NCI-H2171 (cell line): ENCODE results near the gene JARID2.
"Not testable (repeated sequence)": the region's sequence is repeated elsewhere in the genome, so short reads cannot be mapped to it uniquely, and the experiment has no call there.

ENCODE experiments used
- DNase-seq: peaks from one replicate; lab custom pipeline; 2025; lab: John Stamatoyannopoulos, UW

Gene JARID2

DNA sequence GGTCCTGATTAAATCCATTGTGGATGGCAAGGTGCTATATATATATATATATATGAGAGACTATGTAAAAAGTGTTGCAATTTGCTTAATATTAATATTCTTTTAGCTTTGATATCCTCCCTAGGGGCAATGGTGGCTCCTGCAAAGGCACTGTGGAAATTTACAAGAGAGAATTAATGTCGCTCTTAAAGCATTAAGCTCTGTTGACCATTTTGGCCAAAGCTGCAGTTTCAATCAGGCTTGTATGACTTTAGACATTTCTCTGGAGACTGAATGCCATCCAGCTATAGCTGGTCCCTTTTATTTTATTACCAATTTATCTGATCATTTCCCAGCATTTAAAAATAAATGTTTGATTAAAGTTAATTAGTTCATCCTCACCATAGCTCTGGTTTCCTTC, 155.3 kb downstream of the JARID2 start:
- no peak for DNase-seq

- no peak for DNase-seq
Observed at GRCh38 chr6:15401769-15402250, 155.9 kb downstream of the JARID2 start.

- no peak for DNase-seq
Observed at GRCh38 chr6:15402406-15403045, 156.7 kb downstream of the JARID2 start.

GRCh38 chr6:15403094-15403755, 157.4 kb downstream of the JARID2 start:
- no peak for DNase-seq

GRCh38 chr6:15404685-15404980, 158.8 kb downstream of the JARID2 start:
- no peak for DNase-seq

DNA sequence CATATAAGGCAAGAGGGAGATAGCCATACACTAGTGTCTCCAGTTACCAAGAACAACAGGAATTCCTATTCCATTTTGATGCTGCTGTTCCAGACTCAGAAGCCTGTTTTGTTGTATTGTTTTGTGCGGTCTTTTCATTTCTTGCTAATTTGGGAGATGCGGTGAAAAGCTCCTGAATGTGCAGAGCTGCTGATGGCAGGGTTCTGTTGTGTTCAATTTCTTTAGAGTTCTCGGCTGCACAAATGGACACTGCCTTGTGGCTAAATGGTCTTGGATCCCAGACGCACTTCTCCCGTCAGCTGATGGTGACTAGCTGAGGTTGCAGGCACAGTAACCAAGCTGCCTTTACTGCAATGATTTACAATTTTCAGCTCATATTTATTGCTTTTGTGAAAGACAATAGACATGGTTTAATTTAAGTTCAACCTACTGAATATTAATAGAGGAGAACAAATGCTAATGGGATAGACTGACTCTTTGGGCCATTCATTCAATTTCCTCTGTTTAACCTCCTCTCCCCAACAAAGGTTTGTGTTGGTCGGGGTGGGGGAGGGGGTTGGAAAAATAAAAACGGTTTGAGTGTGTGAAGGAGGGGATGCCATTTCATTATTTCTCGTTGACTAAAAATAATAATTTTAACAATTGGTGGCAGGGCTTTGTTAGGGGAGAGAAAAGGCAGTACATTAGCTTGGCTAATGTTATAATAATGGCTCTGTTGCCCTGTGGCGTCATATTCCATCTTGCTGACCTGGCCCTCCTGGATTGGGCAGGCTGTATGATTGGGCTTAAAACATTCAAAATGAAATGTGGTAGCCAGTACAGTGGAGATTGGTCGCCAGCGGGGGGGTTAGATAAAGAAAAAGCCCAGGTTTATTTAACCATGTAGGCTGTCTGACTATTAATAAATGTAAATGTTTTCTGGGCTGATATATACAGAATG, 159.5 kb downstream of the JARID2 start:
- DNase-seq, result no peak

GRCh38 chr6:15406452-15406851, 160.6 kb downstream of the JARID2 start:
- no peak for DNase-seq

DNA sequence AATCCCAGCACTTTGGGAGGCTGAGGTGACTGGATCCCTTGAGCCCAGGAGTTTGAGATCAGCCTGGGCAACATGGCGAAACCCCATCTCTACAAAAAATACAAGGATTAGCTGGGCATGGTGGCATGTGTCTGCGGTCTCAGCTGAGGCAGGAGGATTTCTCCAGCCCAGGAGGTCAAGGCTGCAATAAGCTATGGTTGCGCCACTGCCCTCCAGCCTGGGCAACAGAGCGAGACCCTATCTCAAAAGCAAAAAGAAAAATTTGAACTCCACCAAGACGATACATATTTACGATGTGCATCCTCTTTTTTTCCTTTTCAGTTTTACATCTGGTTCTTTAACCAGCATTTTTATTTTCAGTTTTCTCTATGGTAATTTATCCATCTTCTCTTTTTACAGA, 162.1 kb downstream of the JARID2 start:
- DNase-seq, result no peak

DNA sequence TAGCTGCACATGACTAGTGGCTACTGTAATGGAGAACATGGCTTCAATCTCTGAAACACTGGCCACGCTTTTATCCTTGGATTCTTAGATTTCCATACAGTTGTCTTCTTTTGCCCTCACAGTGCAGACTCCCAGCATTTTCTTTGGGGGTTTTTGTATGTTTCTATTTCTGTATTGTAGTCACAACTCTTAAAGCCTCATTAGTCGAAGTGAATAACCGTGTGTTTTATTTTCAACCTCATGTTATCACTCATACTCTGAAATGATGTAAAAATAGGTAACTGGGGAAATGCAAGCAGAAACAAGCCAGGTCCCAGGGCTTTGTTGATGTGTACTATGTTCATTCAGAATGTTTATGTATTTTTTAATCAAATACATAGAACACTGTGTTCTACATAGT, 162.9 kb downstream of the JARID2 start:
- no peak for DNase-seq

DNA sequence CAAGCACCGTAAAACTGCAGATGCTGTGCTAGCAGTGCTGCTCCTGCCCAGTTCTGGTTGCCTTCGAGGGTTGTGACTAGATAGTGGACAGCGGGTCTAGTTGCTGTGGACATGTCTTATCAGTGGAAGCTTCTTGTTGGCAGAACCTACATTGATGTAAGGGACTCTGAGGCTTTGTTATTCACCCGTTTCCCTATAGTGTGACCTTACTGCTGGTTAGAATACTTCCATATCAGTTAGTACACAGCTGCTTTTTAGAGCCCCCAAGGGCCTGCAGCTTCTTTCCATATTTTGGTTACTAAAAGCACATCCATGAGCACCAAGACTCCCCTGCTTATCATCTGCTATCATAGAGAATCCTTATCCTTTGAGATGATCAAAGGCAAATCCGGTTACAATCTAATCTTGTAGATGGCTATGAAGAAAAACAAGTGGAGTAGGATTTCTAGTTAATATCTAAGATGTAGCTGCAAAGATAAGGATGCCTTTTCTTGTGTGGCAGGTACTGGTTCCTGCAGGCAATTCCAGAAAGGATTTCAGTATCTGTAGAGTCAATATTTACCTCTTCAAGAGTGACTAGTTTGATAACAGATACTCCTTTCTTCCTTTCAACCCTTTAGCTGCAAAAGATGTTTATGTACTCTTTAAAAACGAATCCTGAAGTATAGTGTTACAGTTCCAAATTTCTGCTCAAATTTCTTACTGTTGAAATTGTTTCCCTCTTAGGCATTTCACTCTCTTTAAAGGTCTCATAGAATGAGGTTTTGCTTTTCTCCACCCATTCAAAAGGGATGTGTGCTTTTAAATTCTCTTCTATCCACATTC, 163.6 kb downstream of the JARID2 start:
- DNase-seq, result no peak

DNA sequence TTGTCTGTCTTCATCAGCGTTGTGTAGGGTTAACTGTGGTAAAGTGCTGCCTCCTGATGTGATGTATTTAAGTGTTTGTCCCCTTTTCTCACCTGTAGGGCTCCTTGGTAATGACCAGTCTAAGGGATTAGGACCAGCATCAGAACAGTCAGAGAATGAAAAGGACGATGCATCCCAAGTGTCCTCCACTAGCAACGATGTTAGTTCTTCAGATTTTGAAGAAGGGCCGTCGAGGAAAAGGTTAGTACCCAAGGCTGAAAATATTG, 164.2 kb downstream of the JARID2 start:
- no peak for DNase-seq

- no peak for DNase-seq
Observed at GRCh38 chr6:15410752-15411151, 164.9 kb downstream of the JARID2 start.

DNA sequence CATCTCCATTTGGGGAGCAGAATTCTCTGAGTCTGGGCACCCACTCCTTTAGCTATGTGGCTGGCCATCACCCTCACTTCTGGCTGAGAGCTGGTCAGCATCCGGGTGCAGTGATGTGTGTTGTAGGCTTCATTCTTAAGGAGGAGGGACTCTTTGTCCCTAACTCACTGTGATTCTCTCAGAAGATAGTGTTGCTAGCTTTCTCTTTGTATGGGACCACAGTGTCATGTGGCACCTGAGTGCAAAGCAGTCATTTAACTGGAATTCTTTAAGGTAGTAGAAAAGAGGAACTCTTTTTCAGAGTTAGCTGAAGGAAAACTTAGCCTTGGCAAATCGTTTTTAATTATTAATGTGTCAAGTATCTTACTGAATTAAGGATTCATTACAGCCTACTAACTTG, 165.9 kb downstream of the JARID2 start:
- no peak for DNase-seq

DNA sequence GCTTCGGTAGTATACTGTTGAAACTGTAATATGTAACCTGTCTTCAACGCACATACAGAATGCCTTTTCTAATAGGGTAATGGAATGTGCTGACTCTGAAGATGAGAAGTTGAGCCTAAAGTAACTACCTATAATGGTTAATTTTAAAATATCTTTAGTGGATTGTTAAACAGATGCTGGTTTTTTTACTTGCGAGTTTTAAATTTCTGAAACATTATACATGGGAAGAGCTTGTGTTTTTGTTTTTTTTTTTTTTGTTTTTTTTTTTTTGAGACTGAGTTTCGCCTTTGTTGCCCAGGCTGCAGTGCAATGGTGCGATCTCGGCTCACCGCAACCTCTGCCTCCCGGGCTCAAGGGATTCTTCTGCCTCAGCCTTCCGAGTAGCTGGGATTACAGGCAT, 166.9 kb downstream of the JARID2 start:
- DNase-seq, result no peak

GRCh38 chr6:15413466-15414234, 167.8 kb downstream of the JARID2 start:
- no peak for DNase-seq

- DNase-seq, result no peak
Observed at GRCh38 chr6:15414235-15414612, 168.4 kb downstream of the JARID2 start.

DNA sequence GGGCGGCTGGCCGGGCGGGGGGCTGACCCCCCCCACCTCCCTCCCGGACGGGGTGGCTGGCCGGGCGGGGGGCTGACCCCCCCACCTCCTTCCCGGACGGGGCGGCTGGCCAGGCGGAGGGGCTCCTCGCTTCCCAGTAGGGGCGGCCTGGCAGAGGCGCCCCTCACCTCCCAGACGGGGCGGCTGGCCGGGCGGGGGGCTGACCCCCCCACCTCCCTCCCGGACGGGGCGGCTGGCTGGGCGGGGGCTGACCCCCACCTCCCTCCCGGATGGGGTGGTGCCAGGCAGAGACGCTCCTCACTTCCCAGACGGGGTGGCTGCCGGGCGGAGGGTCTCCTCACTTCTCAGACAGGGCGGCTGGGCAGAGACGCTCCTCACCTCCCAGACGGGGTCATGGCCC, 169.8 kb downstream of the JARID2 start:
- DNase-seq, result not testable (repeated sequence)

GRCh38 chr6:15416932-15417509, 171.2 kb downstream of the JARID2 start:
- DNase-seq, result no peak

DNA sequence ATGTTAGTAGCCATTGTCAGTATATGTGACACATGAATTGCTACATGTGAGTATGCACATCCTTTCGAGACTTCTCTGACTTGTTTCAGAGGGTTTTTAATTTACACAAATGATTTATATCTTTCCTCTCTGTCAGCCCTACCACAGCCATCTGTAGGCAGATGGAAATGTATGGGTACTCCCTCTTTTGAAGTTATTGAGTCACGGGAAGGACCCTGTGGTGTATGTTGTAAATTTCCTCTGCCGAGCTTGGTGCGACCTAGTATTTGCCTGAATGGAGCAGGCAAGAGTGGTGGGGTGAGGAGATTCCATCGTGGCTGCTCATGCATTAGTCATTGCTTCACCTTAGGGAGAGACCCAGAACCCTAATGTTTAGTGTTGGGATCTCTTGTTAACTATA, 171.9 kb downstream of the JARID2 start:
- DNase-seq, result no peak

- DNase-seq, result no peak
Observed at GRCh38 chr6:15419493-15419892, 173.6 kb downstream of the JARID2 start.

DNA sequence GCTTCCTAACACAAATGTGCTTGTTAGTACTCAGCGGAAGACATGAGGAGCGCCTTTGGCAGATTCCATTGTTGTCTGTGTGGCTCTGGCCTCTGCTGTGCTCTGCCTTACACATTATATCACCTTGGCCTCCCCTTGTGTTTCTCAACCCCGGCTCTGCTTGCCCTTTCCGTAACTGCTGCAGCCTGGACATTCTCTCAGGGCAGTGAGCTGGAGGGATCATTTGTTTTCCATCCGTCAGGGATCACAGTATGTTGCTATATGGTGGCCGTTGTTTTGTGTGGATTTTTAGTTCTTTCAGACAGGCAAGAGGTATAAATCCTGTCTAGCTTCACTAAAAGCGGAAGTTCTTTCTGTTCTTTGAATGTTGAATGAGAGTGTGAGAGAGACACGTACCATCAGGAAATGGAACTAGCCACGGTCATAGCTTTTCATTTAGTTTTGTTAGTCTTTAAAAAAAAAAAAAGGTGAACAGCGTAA, 175.1 kb downstream of the JARID2 start:
- DNase-seq, result no peak
